T-helper 2 cell (primary cell): Measurements from ENCODE around the gene CHAC1.
"Not testable (repeated sequence)": the region's sequence is repeated elsewhere in the genome, so short reads cannot be mapped to it uniquely, and the experiment has no call there.

ENCODE experiments used
- DNase-seq, 5 experiments: peaks; one replicate each; pipeline versions ENCODE4 v3.0.0 to v3.0.0-alpha.2; 2012 to 2022

CHAC1 gene

DNA sequence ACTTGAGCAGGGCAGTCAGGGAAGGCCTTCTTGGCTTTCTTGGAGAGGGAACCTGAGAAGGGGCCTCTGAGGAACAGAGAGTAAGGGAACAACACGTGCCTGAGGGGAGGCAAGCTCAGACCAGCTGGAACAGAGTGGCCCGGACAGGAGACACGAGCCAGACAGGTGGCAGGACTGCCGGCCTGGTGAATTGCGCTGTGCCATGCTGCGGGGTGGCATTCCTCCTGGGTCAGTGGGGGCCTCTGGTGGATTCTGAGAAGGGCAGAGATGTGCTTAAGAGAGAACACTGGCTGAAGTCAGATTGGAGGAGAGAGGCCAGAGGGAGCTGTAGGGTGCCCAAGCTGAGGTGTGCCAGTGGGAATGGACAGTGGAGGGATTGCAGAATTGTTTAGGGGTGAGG is 4.9 kb downstream of the CHAC1 start:
- no peak for DNase-seq

DNA sequence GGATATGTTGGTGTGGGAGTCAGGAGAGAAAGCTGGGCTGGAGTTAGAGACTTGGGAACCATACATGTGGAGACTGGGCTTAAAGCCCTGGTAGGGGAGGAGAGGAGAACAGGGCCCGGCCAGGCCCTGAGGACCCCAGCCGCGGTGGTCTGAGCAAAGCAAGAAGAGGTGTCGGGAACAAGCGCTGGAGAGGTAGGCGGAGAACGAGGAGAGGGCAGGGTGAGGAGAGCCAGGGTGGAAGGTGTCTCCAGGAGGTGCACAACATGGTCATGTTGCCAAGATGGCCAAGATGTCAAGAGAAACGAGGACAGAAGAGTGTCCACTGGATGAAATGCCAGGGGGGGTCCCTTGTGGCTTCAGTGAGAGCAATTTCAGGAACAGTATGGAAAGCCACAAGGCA is 5.5 kb downstream of the CHAC1 start:
- no peak for DNase-seq

DNA sequence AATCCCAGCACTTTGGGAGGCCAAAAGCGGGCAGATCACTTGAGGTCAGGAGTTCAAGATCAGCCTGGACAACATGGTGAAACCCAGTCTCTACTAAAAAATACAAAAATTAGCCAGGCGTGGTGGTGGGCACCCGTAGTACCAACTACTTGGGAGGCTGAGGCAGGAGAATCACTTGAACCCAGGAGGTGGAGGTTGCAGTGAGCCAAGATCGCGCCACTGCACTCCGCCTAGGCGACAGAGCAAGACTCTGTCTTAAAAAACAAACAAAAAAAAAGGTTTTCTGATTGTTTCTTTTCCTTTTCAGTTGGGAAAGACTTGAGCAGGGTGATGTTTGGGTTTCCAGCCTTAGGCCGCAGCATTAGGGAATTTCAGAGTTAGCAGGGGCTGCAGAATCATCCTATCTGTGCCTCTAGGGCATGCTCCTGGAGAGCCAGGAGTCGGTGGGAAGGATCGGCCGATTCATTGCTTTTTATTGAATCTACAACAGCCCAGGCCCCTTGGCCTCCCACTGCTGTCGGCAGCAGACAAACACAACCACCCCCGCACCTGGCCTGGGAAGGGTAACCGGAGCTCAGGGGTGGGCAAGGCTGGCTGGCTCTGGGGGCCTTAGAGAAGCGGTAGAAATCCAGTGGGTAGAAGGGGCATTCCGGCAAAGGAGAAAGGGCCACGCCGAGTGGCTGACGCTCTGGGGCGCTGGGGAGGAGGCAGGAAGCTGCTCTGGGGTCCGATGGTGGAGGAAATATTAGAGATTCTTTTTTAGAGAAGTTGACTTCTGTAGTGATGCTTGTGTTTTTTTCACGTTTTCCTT is 6.3 kb downstream of the CHAC1 start:
- DNase-seq: no peak

DNA sequence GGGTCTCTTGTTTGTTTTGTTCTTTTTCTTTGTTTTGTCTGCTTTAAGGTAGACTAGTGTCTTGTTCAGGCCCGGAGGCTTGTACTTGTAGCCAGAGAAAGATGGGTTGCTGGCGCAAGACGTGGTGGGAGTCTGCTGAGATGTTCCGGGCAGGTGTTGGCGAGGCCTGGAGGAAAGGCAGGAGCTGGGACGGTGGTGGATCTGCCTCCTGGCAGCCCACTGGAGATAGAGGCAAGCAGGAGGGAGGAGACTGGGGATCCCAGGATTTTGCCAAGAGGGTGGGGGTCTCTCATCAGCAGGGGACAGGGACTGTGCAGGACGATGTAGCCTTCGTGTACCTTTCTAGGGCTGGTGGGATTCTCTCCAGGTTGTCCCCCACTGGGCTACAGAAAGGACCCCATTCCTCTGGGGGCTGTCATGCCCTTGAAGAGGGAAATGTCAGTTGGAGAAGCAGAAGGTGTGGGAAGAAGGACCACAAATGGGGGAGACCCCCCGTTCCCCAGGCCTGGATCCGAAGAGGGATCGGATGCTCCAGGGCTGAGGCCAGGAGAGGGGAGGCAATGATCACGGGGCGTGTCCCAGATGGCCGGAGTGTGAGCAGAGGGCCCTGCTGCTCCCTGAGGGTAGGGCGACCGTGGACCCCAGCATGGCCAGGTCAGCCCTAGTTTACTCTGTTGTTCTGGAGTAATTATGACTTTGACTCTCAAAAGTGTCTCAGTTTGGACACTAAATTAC is 7.0 kb downstream of the CHAC1 start:
- DNase-seq: no peak

DNA sequence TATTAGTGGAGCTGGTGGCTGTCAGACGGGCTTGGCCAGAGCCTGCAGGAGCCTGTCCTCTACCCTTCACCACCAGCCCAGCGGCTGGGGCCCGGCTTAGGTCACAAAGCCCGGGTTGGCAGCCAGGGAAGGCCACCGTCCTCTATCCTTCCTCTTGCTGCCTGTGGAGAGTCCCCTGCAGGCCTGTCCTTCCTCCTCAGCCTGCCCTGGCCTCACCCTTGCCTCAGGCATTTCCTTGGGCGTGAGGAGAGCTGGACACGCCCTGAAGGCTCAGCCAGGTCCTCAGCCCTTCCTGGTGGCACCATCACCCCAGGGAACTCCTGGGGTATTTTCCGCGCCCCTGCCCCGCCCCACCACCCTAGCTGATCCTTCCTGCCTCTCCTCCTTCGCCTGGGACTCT is 7.7 kb downstream of the CHAC1 start:
- no peak for DNase-seq

DNA sequence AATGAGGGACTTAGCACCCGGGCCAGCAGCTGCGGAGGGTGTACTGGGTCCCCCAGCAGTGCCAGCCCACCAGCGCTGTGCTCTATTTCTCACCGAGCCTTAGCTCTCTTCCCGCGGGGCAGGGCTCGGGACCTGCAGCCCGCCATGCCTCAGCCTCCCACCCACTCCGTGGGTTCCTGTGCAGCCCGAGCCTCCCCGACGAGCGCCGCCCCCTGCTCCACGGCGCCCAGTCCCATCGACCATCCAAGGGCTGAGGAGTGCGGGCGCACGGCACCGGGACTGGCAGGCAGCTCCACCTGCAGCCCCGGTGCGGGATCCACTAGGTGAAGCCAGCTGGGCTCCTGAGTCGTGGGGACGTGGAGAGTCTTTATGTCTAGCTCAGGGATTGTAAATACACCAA is 8.5 kb downstream of the CHAC1 start:
- not testable (repeated sequence) for DNase-seq

DNA sequence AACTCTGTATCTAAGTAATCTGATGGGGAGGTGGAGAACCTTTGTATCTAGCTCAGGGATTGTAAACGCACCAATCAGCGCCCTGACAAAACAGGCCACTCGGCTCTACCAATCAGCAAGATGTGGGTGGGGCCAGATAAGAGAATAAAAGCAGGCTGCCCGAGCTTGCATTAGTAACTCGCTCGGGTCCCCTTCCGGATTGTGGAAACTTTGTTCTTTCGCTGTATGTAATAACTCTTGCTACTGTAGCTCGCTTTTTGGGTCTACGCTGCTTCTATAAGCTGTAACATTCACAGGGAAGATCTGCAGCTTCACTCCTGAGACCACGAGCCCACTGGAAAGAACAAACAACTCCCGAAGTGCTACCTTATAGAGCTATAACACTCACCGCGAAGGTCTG is 9.0 kb downstream of the CHAC1 start:
- DNase-seq: not testable (repeated sequence)

DNA sequence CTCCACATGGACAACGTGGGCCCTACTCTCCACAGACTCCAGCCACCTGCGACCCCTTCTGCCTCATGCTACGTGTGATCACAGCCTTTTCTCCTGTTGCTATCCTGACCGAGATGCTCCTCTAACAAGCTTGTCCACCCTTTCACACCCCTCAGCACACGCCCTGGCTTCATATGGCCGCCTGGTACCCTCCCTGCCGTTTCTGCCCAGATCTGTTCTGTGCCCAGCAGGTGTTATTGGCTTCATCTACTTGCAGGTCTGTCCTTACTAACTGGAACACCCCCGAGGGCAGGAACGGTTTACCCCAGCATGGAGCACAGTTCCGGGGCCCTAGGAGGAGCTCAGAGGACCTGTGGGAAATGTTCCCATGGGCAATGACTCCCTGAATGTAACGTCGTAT is 9.9 kb downstream of the CHAC1 start:
- DNase-seq: no peak

DNA sequence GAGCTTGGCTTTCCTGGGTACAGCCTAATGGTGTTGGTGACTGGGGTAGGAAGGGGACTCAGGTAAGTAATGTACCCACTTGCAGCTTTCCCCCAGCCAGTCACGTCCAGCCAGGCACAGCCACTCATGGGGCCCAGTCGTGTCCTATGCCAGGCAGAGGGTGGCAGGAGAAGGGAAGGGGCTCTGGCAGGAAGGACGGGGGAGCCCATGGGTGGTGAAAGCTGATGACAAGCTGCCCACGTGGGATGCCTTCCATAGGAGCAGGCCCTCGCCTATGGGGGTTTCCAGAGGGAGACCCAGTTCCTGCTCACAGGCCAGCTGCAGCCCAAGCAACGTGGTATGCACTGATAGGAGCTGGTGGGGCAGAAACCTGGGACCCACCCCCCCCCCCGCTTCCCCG is 10.7 kb downstream of the CHAC1 start:
- no peak for DNase-seq

DNA sequence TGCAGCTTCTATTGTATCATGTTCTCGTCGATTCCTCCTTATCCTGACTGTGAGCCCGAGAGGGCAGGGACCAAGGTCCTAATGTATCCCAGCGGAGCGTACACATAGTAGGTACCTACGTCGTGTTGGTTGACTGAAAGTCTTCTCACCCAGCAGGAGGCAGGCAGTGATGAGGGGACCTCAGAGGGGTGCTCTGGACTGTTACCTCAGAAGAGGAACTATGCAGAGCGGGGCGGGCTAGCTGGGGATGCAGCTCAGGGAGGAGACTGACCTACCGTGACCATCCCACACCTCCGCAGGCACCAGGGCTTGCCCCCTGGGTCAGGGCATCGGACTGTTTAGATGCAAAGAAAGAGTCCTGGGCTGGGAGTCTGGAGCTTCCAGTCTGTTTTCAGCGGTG is 11.4 kb downstream of the CHAC1 start:
- no peak for DNase-seq

DNA sequence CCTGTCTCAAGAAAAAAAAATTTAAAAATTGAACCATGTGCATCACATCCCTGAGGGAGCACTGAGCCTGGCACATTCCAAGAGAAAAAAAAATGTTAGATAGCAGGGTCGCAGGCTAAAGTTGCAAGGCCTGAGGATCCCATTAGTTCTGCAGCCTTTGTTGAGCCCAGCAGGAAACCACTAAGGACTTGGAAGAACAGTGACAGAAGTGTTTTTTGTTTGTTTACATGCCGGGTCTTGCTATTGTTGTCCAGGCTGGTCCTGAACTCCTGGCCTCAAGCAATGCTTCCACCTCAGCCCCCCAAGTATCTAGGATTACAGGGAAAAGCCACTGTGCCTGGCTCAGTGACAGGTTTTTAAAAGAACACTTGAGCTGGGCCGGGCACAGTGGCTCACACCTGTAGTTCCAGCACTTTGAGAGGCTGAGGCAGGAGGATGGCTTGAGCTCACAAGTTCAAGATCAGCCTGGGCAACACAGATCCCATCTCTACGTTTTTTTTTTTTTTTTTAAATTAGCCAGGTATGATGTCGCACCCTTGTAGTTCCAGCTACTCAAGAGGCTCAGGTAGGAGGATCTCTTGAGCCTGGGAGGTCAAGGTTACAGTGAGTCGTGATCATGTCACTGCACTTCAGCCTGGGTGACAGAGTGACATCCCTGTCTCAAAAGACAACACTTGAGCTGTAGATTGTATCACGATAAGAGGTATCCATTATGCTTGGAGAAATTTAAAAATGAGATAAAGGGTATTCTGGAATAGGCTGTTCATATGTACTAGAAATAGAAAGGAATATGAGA is 15.2 kb downstream of the CHAC1 start:
- no peak for DNase-seq

DNA sequence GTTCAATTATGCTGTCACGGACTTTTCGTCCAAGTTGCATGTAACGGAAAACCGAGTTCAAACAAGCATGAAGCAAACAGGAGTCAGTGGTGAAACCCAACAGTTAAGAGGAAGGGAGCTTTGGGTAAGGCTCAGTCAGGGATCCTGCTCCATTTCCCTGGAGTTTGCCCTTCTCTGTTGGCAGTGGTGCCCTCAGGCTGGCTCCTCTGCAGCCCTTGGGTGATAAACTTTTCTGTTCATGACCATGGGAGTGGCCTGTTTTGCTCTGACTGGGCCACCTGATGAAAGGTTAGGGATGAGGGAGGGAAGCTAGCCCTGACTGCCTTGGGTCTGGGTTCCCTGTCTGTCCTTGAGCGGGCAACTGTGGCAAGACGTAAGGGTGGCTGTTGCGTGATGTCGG is 16.1 kb downstream of the CHAC1 start:
- DNase-seq: no peak

DNA sequence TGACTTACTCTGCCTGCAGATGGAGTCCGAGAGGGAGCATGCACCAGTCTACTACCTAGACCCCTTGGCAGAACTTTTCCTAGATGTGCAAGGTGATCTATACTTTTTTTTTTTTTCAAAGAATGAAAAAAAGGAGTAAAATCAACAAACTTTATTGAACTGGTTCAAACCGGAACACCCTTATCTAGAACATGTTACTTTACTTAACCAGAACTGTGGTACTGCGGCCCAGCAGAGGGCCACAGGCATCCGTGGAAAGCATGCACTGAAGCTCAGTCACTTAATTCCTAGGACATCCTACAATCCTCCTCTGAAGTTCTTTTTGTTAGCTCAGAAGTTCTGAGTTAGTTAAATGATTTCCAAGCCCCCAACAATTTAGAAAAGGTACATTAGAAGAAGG is 21.6 kb downstream of the CHAC1 start:
- DNase-seq: no peak

DNA sequence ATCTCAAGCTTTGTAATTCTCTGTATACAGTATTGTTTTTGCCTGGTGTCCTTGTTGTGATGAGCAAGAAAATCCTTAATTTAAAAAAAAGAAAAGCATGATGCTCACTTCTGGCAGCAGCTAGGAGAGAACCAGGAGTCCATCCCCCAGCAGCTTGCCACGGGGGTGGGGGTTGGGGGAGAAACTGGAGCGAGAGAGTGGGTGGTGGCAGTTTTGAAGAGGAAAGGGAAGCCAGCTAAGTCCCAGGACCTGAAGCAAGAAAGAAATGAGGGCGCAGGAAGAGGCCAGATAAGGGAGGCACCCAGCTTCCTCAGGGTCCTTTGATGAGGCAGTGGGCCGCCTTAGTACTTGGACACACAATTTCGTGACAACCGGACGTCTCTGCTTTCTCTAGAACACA is 23.5 kb downstream of the CHAC1 start:
- no peak for DNase-seq

DNA sequence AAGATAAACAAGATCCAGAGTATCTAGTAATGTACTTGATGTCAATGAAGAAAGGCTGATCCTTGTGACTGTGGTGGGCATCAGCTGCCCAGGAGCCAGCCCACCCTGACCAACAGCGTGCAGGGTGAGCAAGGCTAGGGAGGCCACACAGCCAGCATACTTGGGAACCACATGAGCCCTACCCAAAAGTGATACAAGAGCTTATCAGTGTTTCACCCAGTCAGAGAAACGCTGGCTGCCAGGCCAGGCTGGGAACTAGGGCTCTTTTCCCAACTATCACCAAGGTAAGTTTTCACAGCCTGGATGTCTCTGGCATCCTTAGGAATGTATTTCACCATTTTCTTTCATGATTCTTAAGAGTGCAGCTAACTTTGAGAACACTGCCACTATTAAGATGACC is 24.9 kb downstream of the CHAC1 start:
- no peak for DNase-seq

DNA sequence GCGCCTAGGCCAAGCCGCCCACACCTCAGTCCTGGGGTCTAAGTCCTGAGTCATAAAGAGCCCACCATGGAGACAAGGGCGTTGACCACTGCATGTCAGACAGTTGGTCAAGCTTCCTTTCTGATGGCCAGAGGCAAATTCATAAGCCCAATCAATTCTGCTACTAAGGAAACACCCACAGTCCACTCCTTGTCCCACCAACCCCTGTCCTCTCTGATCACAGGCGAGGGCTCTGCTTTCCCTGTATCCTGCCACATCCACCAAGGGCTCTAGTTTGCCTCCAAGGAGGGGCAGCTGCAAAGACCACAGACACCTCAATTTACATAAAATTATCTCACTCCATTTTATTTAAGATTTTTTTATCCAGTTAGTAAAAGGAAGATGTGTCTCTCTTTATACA is 25.3 kb downstream of the CHAC1 start:
- no peak for DNase-seq

DNA sequence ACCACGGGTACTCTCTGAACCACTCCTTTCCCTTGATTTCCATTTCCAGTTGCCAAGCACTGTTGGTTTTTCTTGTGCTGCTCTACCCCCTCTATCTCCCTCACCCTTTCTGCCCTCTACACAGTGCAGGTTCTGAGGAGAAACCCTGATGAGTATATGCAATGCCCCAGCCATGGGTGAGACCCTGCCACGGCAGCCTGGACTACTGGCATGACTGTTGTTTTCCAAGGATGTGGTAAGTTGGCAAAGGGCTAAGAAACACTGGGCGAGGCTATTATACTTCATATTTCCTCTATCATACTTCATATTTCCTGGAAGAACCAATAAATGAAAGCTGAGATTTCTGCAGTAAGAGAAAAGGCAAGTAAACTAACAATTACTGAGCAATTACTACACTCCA is 27.9 kb downstream of the CHAC1 start:
- DNase-seq: no peak

DNA sequence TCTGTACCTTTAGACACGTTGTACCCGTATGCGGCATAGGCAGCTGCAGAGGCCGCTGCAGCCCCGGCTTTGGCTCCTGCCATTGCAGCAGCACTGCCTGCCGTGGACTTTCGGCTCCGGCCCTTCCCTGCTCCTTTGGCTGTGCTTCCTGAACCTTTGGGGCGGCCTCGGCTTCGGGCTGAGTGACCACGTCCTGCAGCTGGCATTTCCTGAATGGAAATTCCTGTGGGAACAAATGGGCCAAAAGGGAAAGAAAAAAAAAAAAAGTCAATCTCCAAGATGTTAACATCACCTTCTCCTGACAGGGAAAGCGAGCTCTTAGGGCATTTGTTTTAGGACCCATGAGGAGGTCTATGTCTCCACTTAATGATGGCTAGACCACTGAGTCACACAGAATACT is 29.6 kb downstream of the CHAC1 start:
- DNase-seq: no peak

DNA sequence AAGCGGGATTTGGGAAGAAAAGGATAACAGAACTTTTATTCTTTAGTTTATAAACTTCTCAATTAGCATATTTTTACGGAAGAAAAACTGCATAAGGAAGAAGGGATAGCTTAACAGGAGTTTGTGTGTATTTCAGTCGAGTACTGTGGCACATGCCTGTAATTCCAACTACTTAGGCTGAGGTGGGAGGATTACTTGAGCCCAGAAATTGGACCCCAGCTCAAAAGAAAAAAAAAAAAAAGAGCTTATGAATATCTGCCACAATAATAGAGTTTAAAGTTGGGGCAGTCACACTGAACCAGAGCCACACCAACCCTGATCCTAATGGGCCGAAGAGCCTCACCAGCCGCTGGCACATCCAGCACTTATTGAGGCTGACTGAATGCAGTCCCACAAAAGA is 31.1 kb downstream of the CHAC1 start:
- no peak for DNase-seq

DNA sequence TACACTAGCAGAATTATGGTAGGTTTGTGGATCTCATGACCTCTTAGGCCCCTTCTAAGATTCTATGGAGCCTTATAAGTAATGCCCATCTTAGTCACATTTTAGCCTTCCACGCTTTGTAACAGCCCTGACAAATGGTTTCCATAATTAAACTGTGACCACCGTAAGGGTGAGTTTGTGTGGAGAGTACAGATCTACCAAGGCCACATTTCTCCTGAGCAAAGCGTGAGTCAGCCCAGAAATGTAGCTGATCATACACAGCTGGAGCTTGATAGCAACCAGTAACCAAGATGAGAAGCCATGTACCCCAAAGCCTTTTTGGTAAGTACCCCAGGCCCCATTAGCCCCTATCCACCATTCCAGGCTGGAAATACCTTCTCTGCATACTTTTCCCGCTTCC is 31.7 kb downstream of the CHAC1 start:
- DNase-seq: no peak

DNA sequence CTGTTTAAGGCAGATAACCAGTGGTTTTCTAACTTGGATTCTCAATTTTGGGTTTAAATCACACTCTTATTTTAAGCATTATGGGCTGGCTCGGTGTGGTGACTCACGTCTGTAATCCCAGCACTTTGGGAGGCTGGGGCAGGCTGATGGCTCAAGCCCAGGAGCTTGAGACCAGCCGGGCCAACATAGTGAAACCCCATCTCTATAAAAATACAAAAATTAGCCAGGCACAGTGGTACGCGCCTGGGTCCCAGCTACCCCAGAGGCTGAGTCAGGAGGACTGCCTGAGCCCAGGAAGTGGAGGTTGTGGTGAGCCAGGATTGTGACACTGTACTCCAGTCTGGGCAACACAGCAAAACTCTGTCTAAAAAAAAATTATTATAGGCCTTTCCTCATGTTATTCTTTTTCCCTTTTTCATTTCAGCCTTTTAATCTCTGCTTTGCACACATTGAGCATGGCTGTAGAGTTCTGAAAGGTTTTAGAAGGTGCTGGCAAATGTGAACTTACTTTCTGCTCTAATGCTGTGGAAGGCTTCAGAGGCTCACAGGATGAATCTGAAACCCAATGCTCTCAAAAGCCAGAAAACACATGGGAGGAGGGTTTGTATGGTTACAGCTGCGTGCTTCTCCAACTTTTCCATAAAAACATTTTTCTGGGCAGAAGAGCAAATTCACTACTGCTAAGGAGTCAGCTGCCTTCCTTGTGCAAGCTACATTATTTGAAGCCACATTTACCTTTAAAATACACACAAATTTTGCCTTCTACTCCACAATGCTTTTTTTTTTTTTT is 32.5 kb downstream of the CHAC1 start:
- DNase-seq: no peak

DNA sequence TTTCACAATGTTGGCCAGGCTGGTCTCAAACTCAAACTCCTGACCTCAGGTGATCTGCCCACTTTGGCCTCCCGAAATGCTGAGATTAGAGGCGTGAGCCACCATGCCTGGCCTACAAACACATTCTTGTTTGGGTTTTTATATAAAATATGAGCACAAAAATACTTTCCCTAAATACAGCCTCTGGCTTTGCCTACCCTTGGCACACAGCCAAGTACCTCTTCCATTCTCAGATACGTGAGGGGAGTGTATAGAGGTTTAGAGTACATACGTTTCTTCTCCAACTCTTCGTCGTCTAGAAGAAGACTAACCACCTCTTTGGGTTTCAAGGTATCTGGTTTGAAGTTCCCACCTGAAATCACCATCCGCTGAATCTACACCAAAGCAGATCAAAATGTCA is 33.5 kb downstream of the CHAC1 start:
- DNase-seq: no peak

DNA sequence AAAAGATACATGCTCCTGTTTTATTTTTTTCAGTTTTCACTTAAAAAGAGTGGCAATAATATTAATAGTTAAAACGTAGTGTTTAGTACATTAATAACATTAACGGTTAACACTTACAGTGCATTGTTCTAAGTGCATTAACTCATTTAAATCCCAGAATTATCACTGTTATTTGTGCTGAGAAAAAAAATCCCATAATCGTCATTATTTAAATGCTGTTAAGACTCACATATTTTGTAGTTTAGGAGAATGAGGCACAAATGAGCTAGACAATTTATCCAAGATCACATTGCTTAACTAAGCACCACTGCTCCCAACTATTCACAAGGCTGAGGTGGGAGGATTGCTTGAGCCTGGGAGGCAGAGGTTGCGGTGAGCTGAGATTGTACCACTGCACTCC is 34.9 kb downstream of the CHAC1 start:
- DNase-seq: no peak
